ENCODE measurements around the gene CCL1.

CCL1 gene

DNA sequence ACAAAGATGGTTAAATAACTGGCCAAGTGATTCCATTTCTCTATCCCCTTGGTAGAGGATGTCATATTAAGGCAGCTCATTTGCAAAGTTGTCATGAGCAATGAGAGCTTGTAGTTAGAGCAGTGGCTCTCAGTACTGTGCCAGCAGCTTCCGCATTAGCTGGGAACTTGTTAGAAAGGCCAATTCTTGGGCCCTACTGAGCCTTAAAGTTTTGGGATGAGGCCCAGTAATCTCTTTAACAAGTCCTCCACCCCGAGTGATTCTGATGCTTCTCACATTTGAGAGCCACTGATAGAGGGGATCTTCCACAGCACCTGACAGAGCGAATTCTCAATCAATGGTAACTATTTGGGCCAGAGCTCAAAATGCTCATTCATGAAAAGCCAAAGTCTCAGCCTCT is 20.2 kb upstream of the CCL1 start:
- DNase-seq (ENCODE audit: low read depth, low spot score) = no peak

DNA sequence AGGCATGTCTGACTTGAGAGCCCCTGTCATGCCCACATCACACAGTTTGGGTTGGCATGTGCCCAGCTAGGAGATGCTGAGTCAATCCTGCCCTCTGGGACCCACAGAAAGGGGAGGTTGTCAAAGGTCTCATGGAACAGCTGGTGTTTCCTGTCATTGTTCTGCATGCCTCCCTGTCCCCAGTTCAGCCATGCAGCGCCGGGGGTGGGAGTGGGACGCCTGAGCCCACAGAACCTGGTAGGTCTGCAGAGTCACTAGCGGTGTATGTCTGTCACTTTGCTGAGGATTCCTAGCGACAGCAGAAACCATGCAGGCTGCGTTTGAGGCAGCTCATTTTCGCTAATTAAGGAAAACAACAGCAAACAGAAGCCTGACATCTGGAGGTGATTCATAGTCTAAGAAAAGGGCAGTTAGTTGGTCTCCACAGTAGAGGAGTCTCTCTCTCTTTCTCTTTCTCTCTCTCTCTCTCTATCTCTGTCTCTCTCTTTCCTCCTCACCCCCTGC is 19.6 kb upstream of the CCL1 start:
- no peak for DNase-seq (ENCODE audit: low read depth, low spot score)

GRCh38 chr17:34379868-34380267 is 16.8 kb upstream of the CCL1 start:
- DNase-seq (ENCODE audit: low read depth, low spot score) = no peak

- DNase-seq (ENCODE audit: low read depth, low spot score) = no peak
Observed at GRCh38 chr17:34378664-34379101, 15.7 kb upstream of the CCL1 start.

GRCh38 chr17:34377078-34377823 is 14.2 kb upstream of the CCL1 start:
- no peak for DNase-seq (ENCODE audit: low read depth, low spot score)

GRCh38 chr17:34375426-34375997 is 12.5 kb upstream of the CCL1 start:
- DNase-seq (ENCODE audit: low read depth, low spot score) = no peak

DNA sequence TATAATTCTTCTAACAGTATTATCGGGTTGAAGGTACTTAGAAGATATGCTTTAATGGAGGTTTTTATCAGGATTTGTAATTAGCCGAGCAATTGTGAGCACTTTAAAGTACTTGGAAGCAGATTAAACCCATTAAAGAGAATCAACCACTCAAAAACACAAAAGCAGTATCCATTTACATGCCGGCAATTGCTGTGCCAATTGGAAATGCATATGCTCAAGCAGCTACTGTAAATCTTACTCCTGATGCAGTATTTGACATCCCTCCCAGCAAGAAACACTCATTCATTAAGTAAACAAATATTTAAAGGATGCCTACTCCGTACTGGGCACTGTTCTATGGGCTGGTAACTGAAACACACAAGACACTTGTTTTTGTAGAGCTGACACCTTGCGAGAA is 11.4 kb upstream of the CCL1 start:
- no peak for DNase-seq (ENCODE audit: low read depth, low spot score)

DNA sequence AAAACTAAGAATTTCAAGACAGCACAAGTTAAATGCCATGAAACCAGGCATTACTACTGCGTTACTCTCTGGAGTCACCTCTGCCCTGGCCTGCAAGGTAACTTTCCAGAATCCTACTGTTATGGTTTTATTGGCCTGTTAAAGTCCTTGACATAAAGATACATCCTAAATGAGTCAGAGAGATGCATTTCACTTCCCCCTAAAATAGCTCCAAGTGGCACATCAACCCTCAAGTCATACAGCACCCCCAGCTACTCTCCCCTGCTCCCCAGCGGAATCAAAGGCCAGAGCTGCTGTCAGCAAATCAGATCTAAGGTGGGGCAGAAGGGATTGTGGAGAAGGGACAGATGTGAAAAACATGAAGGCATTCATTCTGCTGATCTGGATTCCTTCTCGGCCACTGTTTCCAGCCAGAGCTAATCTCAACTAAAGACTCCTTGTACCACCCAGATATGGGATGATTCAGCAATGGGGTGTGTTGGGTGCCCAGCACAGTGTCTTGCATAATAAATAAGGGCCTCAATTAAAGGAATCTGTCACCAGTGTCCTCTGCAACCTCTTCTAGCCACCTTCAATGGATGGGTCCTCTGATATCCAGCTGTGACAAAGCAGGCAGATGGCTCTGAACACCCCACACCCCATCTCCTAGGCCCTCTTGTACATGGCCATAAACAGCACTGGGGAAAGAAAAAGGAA is 8.5 kb upstream of the CCL1 start:
- no peak for DNase-seq (ENCODE audit: low read depth, low spot score)

DNA sequence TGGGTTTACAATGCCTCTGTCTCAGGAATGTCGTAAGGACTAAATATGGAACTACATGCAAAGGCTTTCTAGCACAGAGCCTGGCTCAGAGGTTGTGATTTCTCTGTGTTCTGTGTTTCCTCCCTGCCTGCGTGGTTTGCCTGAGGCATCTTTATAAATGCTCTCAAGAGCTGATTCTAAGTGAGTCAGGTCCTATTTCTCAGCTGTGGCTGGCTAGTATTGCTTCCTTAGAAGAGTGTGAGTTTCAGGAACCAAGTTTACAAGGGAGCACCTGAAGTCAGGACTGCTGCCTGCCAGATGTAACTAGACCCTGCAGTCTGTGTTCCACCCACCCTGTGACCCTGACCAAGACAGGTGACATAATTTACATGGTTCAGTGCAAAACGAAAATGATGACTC is 8.0 kb upstream of the CCL1 start:
- no peak for DNase-seq (ENCODE audit: low read depth, low spot score)

GRCh38 chr17:34370376-34370996 is 7.5 kb upstream of the CCL1 start:
- no peak for DNase-seq (ENCODE audit: low read depth, low spot score)

DNA sequence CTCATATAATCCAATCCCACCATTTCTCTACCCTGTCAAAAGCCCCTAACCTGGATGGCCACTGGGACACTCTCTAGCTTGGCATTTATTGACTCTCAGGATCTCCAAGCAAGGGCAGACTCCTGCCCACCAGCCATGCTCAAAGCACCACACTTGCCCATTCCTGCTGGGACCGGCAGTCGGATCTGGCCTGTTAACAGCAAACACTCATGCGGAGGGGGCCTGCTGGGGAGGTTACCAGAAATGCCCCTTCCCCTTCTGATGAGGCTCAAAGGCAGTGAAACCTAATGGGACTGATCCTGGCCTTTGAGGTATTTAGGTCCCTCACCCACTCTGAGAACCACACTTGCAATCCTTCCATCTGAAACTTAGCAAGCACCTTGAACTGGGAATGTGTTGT is 6.5 kb upstream of the CCL1 start:
- no peak for DNase-seq (ENCODE audit: low read depth, low spot score)

DNA sequence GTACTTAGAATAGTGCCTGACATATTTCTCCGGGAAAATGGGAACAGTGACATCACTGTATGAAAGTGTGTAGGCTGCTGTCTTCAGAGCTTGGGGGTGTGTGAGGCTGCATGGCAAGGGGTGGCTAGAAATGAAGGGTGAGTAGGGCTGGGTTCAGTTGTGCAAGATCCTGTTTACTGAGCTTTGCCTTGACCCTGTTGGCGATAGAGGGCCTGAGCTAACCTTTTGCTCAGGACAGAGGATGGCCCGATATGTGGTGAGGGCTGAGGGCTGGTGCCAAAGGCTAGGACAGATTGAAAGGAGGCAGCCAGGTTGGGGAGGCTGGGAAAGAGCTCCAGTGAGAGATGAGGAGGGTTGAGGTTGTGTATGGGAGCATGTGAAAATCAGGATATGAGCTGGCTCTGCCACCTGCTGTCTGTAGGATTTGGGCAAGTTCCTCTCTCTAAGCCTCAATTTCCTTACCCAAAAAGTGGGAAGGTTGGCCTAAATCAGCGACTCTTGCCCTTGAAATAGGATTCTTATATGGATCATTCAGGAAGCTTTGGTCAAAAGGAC is 6.0 kb upstream of the CCL1 start:
- DNase-seq (ENCODE audit: low read depth, low spot score) = no peak

DNA sequence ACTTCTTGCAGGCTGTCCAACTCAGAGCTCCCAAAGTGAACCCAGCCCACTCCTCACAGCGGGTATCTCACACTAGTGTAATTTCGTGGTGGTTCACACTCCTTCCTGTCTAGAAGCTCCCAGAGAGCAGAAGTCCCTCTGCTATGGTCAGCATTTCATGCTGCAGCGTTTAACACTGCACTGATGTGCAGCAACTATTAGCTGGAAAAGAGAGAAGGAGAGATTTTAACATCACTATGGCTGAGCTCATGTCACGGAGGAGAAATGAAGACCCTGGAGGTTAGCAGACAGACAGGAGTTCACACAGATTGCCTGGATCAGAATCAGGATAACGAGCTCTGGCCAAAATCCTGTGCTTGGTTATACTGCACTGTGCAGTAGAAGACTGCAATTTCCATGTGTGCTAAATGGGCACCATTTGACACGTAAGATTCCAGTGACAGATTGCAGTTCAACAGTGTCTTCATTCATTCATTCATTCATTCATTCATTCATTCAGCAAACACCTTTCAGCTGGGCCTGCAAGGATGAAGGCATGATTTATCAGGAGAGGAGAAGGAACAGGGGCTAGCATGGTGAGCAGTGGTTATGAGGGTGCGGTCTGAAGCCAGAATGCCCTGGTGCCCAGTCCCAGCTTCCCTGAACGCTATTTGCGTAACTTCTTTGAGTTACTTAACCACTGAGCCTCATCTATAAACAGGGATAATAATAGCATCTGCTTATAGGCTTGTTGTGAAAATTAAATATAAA is 5.3 kb upstream of the CCL1 start:
- DNase-seq (ENCODE audit: low read depth, low spot score) = no peak

DNA sequence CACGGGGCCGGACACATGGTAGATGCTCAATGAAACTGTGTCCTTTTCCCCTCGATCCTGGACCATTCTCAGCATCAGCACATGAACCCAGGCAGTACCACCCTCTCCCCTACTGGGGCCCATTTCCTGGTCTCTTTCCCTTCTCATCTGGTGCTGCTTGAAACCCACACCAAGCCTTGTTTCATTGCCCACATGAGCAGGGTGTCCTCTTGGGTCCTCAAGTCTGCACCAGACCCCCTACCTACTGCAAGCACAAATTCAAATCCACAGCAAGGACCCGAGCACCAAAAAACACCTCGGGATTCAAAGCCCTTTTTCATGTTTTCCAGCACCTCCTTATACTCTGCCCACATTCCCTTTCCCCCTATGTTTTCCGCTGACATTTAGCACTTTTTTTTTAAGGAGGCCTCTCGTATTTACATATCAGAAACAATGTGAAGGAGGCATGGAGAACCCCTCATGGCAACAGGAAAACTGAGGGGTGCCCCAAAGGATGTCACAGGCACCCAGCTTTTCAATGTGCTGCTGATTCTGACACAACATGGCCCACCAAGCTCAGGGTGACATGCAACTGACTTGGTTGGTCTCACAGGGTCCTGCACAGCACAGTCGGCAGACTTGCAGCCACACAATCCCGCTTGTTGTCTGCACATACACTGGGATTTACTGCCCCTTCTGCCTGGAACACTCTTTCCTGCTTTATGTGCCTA is 4.6 kb upstream of the CCL1 start:
- no peak for DNase-seq (ENCODE audit: low read depth, low spot score)

- no peak for DNase-seq (ENCODE audit: low read depth, low spot score)
Observed at GRCh38 chr17:34366529-34367107, 3.6 kb upstream of the CCL1 start.

DNA sequence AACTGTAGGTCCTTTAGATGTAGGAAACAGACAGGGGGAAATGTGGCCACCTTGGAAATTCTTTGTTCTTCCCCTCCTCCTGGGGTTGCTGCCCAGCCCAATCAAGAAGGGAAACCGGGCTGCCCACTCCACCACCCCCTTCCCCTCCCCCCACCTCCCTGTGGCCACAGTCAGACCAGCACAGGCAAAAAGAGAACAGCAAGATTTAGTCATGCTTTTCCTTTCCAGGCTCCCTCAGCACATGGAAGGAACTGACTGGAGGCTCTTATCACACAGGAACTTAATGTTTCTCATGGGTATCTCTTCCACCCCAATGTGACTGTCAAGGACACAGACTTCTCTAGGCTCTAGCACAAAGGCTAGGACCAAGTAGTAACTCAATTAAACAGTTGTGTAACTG is 3.0 kb upstream of the CCL1 start:
- DNase-seq (ENCODE audit: low read depth, low spot score) = no peak

DNA sequence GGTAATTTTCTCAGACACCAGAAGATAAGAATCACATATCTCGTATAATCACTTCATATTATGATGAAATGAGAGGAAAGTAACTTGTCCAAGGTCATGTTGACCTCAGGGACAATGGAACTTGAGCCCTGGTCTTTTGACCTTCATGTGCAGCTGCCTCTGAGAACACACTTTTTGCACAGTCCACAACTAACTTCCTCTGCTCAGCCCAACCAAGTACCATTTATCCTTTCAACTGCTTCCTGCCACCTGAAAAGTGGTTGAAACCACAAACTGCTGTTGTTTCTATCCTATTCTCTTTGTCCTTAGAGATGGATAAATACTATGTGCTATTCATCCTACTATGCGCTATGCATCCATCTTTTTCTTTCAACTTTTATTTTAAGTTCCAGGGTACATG is 2.3 kb upstream of the CCL1 start:
- no peak for DNase-seq (ENCODE audit: low read depth, low spot score)

DNA sequence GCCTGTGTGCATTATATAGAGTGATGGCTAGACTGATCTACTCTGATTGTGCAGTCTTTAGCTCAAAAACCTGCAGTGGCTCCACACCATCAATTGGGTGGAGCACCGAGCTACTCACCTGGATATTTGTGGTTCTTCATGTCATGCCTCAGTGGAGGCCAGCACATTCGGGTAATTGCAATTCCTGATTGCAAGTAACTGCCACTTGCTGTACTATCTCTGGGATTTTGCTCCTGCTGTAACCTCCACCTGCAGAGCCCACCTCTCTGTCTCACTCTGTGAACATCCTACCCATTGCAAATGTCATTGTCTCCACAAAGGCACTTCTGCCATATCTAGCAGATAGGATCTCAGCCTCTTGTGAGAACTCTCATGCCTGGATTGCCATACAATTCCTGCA is 1.7 kb upstream of the CCL1 start:
- no peak for DNase-seq (ENCODE audit: low read depth, low spot score)

- peak; percentile 27 for DNase-seq (ENCODE audit: low read depth, low spot score)
Observed at GRCh38 chr17:34361478-34362061, 1.5 kb downstream of the CCL1 start.

Measured in activated naive CD8-positive, alpha-beta T cell treated with anti-CD3 and anti-CD28 coated beads, Interleukin-2, amount 50 U/mL, for 16 hours (primary cell).